Measurements from ENCODE around the gene MICAL2. TPM values are rescaled to one million over a fixed set of nuclear protein-coding genes. Genes with fewer than 3 reads are reported as not detected.

MICAL2 gene
- polyA plus RNA-seq, 2 donors: 4.5 to 6.2 TPM

- Histone ChIP-seq H3K4me3 (ENCODE audit: low read depth in 1 of 2, low read length in 2 of 2) (no peak overlapping the region), H3K27ac (ENCODE audit: low read depth in 2 of 2, low read length in 1 of 2) (no peak overlapping the region), H3K4me1 (ENCODE audit: control insufficient read depth in 2 of 2, insufficient read depth in 2 of 2, low read length in 1 of 2) (no peaks in the 10 kb centered on the region), H3K9me3 (ENCODE audit: control insufficient read depth in 2 of 2, insufficient read depth in 1 of 2, low read depth in 1 of 2, low read length in 1 of 2) (no peaks in the 10 kb centered on the region), H3K27me3 (ENCODE audit: control insufficient read depth in 1 of 2, insufficient read depth in 2 of 2, low read length in 2 of 2) (no peaks in the 10 kb centered on the region), H3K36me3 (ENCODE audit: control insufficient read depth in 2 of 2, insufficient read depth in 2 of 2, low read length in 1 of 2) (no peaks in the 10 kb centered on the region)
- WGBS, 2 donors: 93 to 97% methylated on average over 3 of the region's 3 CpGs
Measured at GRCh38 chr11:12148466-12148865, 38.1 kb downstream of the MICAL2 start.

GRCh38 chr11:12148882-12149281 is 38.5 kb downstream of the MICAL2 start:
- Histone ChIP-seq H3K4me1 (ENCODE audit: control insufficient read depth in 2 of 2, insufficient read depth in 2 of 2, low read length in 1 of 2) (no peaks in the 10 kb centered on the region), H3K27me3 (ENCODE audit: control insufficient read depth in 1 of 2, insufficient read depth in 2 of 2, low read length in 2 of 2) (no peaks in the 10 kb centered on the region), H3K36me3 (ENCODE audit: control insufficient read depth in 2 of 2, insufficient read depth in 2 of 2, low read length in 1 of 2) (no peaks in the 10 kb centered on the region), H3K9me3 (ENCODE audit: control insufficient read depth in 2 of 2, insufficient read depth in 1 of 2, low read depth in 1 of 2, low read length in 1 of 2) (no peaks in the 10 kb centered on the region), H3K27ac (ENCODE audit: low read depth in 2 of 2, low read length in 1 of 2) (no peak overlapping the region), H3K4me3 (ENCODE audit: low read depth in 1 of 2, low read length in 2 of 2) (no peak overlapping the region)
- 86 to 92% methylated on average over 4 of the region's 4 CpGs for WGBS, 2 donors

GRCh38 chr11:12149672-12150225 is 39.4 kb downstream of the MICAL2 start:
- Histone ChIP-seq H3K4me1 (ENCODE audit: control insufficient read depth in 2 of 2, insufficient read depth in 2 of 2, low read length in 1 of 2) (no peaks in the 10 kb centered on the region), H3K27me3 (ENCODE audit: control insufficient read depth in 1 of 2, insufficient read depth in 2 of 2, low read length in 2 of 2) (no peaks in the 10 kb centered on the region), H3K36me3 (ENCODE audit: control insufficient read depth in 2 of 2, insufficient read depth in 2 of 2, low read length in 1 of 2) (no peaks in the 10 kb centered on the region), H3K27ac (ENCODE audit: low read depth in 2 of 2, low read length in 1 of 2) (no peak overlapping the region), H3K4me3 (ENCODE audit: low read depth in 1 of 2, low read length in 2 of 2) (no peak overlapping the region), H3K9me3 (ENCODE audit: control insufficient read depth in 2 of 2, insufficient read depth in 1 of 2, low read depth in 1 of 2, low read length in 1 of 2) (no peaks in the 10 kb centered on the region)
- WGBS, 2 donors: 81 to 87% methylated on average over 6 of the region's 6 CpGs

- Histone ChIP-seq H3K27me3 (ENCODE audit: control insufficient read depth in 1 of 2, insufficient read depth in 2 of 2, low read length in 2 of 2) (no peaks in the 10 kb centered on the region), H3K9me3 (ENCODE audit: control insufficient read depth in 2 of 2, insufficient read depth in 1 of 2, low read depth in 1 of 2, low read length in 1 of 2) (no peaks in the 10 kb centered on the region), H3K27ac (ENCODE audit: low read depth in 2 of 2, low read length in 1 of 2) (no peak overlapping the region), H3K4me1 (ENCODE audit: control insufficient read depth in 2 of 2, insufficient read depth in 2 of 2, low read length in 1 of 2) (peaks cover 0 to under 1% of the 10 kb centered on the region in 2 donors), H3K36me3 (ENCODE audit: control insufficient read depth in 2 of 2, insufficient read depth in 2 of 2, low read length in 1 of 2) (no peaks in the 10 kb centered on the region), H3K4me3 (ENCODE audit: low read depth in 1 of 2, low read length in 2 of 2) (no peak overlapping the region)
- 80 to 81% methylated on average over 10 of the region's 10 CpGs for WGBS, 2 donors
Measured at GRCh38 chr11:12150831-12151382, 40.5 kb downstream of the MICAL2 start.

- Histone ChIP-seq H3K36me3 (ENCODE audit: control insufficient read depth in 2 of 2, insufficient read depth in 2 of 2, low read length in 1 of 2) (no peaks in the 10 kb centered on the region), H3K4me1 (ENCODE audit: control insufficient read depth in 2 of 2, insufficient read depth in 2 of 2, low read length in 1 of 2) (peaks cover 0 to 8% of the 10 kb centered on the region in 2 donors), H3K27me3 (ENCODE audit: control insufficient read depth in 1 of 2, insufficient read depth in 2 of 2, low read length in 2 of 2) (no peaks in the 10 kb centered on the region), H3K4me3 (ENCODE audit: low read depth in 1 of 2, low read length in 2 of 2) (no peak overlapping the region), H3K27ac (ENCODE audit: low read depth in 2 of 2, low read length in 1 of 2) (no peak overlapping the region), H3K9me3 (ENCODE audit: control insufficient read depth in 2 of 2, insufficient read depth in 1 of 2, low read depth in 1 of 2, low read length in 1 of 2) (no peaks in the 10 kb centered on the region)
- WGBS, 2 donors: 92 to 95% methylated on average over 2 of the region's 2 CpGs
Measured at GRCh38 chr11:12152321-12152720, 41.9 kb downstream of the MICAL2 start.

- Histone ChIP-seq H3K36me3 (ENCODE audit: control insufficient read depth in 2 of 2, insufficient read depth in 2 of 2, low read length in 1 of 2) (no peaks in the 10 kb centered on the region), H3K27ac (ENCODE audit: low read depth in 2 of 2, low read length in 1 of 2) (no peak overlapping the region), H3K4me3 (ENCODE audit: low read depth in 1 of 2, low read length in 2 of 2) (no peak overlapping the region), H3K4me1 (ENCODE audit: control insufficient read depth in 2 of 2, insufficient read depth in 2 of 2, low read length in 1 of 2) (peaks cover 0 to 8% of the 10 kb centered on the region in 2 donors), H3K9me3 (ENCODE audit: control insufficient read depth in 2 of 2, insufficient read depth in 1 of 2, low read depth in 1 of 2, low read length in 1 of 2) (no peaks in the 10 kb centered on the region), H3K27me3 (ENCODE audit: control insufficient read depth in 1 of 2, insufficient read depth in 2 of 2, low read length in 2 of 2) (no peaks in the 10 kb centered on the region)
- WGBS, 2 donors: 96 to 97% methylated on average over 6 of the region's 6 CpGs
Measured at GRCh38 chr11:12154871-12155668, 44.7 kb downstream of the MICAL2 start.

- peaks cover 0 to 8% of the 10 kb centered on the region in 2 donors for H3K4me1 ChIP-seq (ENCODE audit: control insufficient read depth in 2 of 2, insufficient read depth in 2 of 2, low read length in 1 of 2)
- H3K27ac ChIP-seq (ENCODE audit: low read depth in 2 of 2, low read length in 1 of 2): no peak overlapping the region
- H3K4me3 ChIP-seq (ENCODE audit: low read depth in 1 of 2, low read length in 2 of 2): no peak overlapping the region
- H3K9me3 ChIP-seq (ENCODE audit: control insufficient read depth in 2 of 2, insufficient read depth in 1 of 2, low read depth in 1 of 2, low read length in 1 of 2): no peaks in the 10 kb centered on the region
- no peaks in the 10 kb centered on the region for H3K27me3 ChIP-seq (ENCODE audit: control insufficient read depth in 1 of 2, insufficient read depth in 2 of 2, low read length in 2 of 2)
- 95 to 96% methylated on average over 8 of the region's 8 CpGs for WGBS, 2 donors
- H3K36me3 ChIP-seq (ENCODE audit: control insufficient read depth in 2 of 2, insufficient read depth in 2 of 2, low read length in 1 of 2): no peaks in the 10 kb centered on the region
Measured at GRCh38 chr11:12155696-12156095, 45.3 kb downstream of the MICAL2 start.

- H3K9me3 ChIP-seq (ENCODE audit: control insufficient read depth in 2 of 2, insufficient read depth in 1 of 2, low read depth in 1 of 2, low read length in 1 of 2): no peaks in the 10 kb centered on the region
- peaks cover 0 to 8% of the 10 kb centered on the region in 2 donors for H3K4me1 ChIP-seq (ENCODE audit: control insufficient read depth in 2 of 2, insufficient read depth in 2 of 2, low read length in 1 of 2)
- WGBS, 2 donors: 81 to 84% methylated on average over 7 of the region's 7 CpGs
- no peaks in the 10 kb centered on the region for H3K27me3 ChIP-seq (ENCODE audit: control insufficient read depth in 1 of 2, insufficient read depth in 2 of 2, low read length in 2 of 2)
- H3K36me3 ChIP-seq (ENCODE audit: control insufficient read depth in 2 of 2, insufficient read depth in 2 of 2, low read length in 1 of 2): no peaks in the 10 kb centered on the region
- peak overlapping the region; percentile 26 to 45 for H3K27ac ChIP-seq (ENCODE audit: low read depth in 2 of 2, low read length in 1 of 2)
- H3K4me3 ChIP-seq (ENCODE audit: low read depth in 1 of 2, low read length in 2 of 2): no peak overlapping the region
Measured at GRCh38 chr11:12156301-12157140, 46.1 kb downstream of the MICAL2 start.

- H3K27me3 ChIP-seq (ENCODE audit: control insufficient read depth in 1 of 2, insufficient read depth in 2 of 2, low read length in 2 of 2): no peaks in the 10 kb centered on the region
- H3K4me3 ChIP-seq (ENCODE audit: low read depth in 1 of 2, low read length in 2 of 2): no peak overlapping the region
- WGBS, 2 donors: 54 to 72% methylated on average over 1 of the region's 1 CpG
- H3K9me3 ChIP-seq (ENCODE audit: control insufficient read depth in 2 of 2, insufficient read depth in 1 of 2, low read depth in 1 of 2, low read length in 1 of 2): no peaks in the 10 kb centered on the region
- peaks cover 0 to 3% of the 10 kb centered on the region in 2 donors for H3K36me3 ChIP-seq (ENCODE audit: control insufficient read depth in 2 of 2, insufficient read depth in 2 of 2, low read length in 1 of 2)
- H3K4me1 ChIP-seq (ENCODE audit: control insufficient read depth in 2 of 2, insufficient read depth in 2 of 2, low read length in 1 of 2): peaks cover 0 to 8% of the 10 kb centered on the region in 2 donors
- H3K27ac ChIP-seq (ENCODE audit: low read depth in 2 of 2, low read length in 1 of 2): peak overlapping the region; percentile 26 to 45
Measured at GRCh38 chr11:12157241-12157661, 46.9 kb downstream of the MICAL2 start.
